GM18873 (cell line): ENCODE results near the gene TKTL1.

Source experiments
- ATAC-seq: cut with Tn5 transposase; IDR thresholded peaks from one replicate; pipeline ENCODE4 v1.9.1; 2021; ENCODE audit warnings: mild to moderate bottlenecking, moderate library complexity, moderate number of reproducible peaks; ENCODE audit not compliant: unreplicated experiment, low FRiP score

Gene TKTL1

GRCh38 chrX:154309041-154309775 is 13.6 kb downstream of the TKTL1 start:
- no peak for ATAC-seq

- ATAC-seq = no peak
Measured at GRCh38 chrX:154310616-154311536, 15.3 kb downstream of the TKTL1 start.

GRCh38 chrX:154312116-154312515 is 16.5 kb downstream of the TKTL1 start:
- ATAC-seq = no peak

GRCh38 chrX:154313147-154313546 is 17.6 kb downstream of the TKTL1 start:
- ATAC-seq = no peak

- no peak for ATAC-seq
Measured at GRCh38 chrX:154315416-154315815, 19.8 kb downstream of the TKTL1 start.

GRCh38 chrX:154317391-154317995 is 21.9 kb downstream of the TKTL1 start:
- no peak for ATAC-seq

GRCh38 chrX:154320406-154320805 is 24.8 kb downstream of the TKTL1 start:
- no peak for ATAC-seq

- no peak for ATAC-seq
Measured at GRCh38 chrX:154321152-154321551, 25.6 kb downstream of the TKTL1 start.

GRCh38 chrX:154321594-154321993 is 26.0 kb downstream of the TKTL1 start:
- no peak for ATAC-seq

GRCh38 chrX:154322890-154323289 is 27.3 kb downstream of the TKTL1 start:
- no peak for ATAC-seq

GRCh38 chrX:154323537-154323936 is 27.9 kb downstream of the TKTL1 start:
- ATAC-seq = no peak

GRCh38 chrX:154325541-154325940 is 29.9 kb downstream of the TKTL1 start:
- no peak for ATAC-seq

- ATAC-seq = no peak
Measured at GRCh38 chrX:154327038-154327820, 31.6 kb downstream of the TKTL1 start.

- no peak for ATAC-seq
Measured at GRCh38 chrX:154328646-154329045, 33.1 kb downstream of the TKTL1 start.

GRCh38 chrX:154329294-154329693 is 33.7 kb downstream of the TKTL1 start:
- ATAC-seq = no peak

GRCh38 chrX:154332561-154332960 is 37.0 kb downstream of the TKTL1 start:
- ATAC-seq = no peak

- ATAC-seq = no peak
Measured at GRCh38 chrX:154333116-154333515, 37.5 kb downstream of the TKTL1 start.

GRCh38 chrX:154333837-154334271 is 38.3 kb downstream of the TKTL1 start:
- ATAC-seq = no peak

GRCh38 chrX:154334496-154334895 is 38.9 kb downstream of the TKTL1 start:
- ATAC-seq = no peak
